Tibial artery (tissue), 4 donors: Measurements from ENCODE around the gene ADAM19.
A peak's percentile ranks its signal among the peaks of the same experiment; 100 is the strongest.

Experiments
- DNase-seq, 2 donors: peaks; one replicate each; pipeline ENCODE4 v3.0.0-alpha.2; 2019
- H3K27ac ChIP-seq, 2 donors: fragments of 200-600 bp; sonication (generic) in 1 of 2; 1 replicate in 1 of 2; 2 replicates in 1 of 2; pipeline ENCODE4 v1.5.1; 2018 to 2019; ENCODE audit warnings: mild to moderate bottlenecking in 1 of 2
- H3K27me3 ChIP-seq, 2 donors: fragments of 200-600 bp; sonication (generic) in 1 of 2; one replicate each; pipeline versions ENCODE4 v1.5.1 to v1.6.0; 2016 to 2019
- H3K36me3 ChIP-seq, 3 donors: fragments of 200-600 bp; sonication (generic) in 2 of 3; one replicate each; pipeline ENCODE4 v1.5.1; 2016 to 2019; ENCODE audit warnings: mild to moderate bottlenecking in 2 of 3
- H3K4me1 ChIP-seq, 4 donors: fragments of 200-600 bp; sonication (generic) in 2 of 4; 1 replicate in 3 of 4; 2 replicates in 1 of 4; pipeline ENCODE4 v1.5.1; 2016 to 2019
- H3K4me3 ChIP-seq, 2 donors: fragments of 200-600 bp; sonication (generic) in 1 of 2; 1 replicate in 1 of 2; 2 replicates in 1 of 2; pipeline ENCODE4 v1.5.1; 2018 to 2019; ENCODE audit warnings: mild to moderate bottlenecking in 2 of 2
- H3K9me3 ChIP-seq, 3 donors: fragments of 200-600 bp; sonication (generic) in 1 of 3; one replicate each; pipeline ENCODE4 v1.5.1; 2016 to 2019
- intact Hi-C: fragments of 100-400 bp; cut with DNase I; formaldehyde crosslinking; loops from one replicate; pipeline ENCODE4 v1.15.0; 2023; ENCODE audit warnings: low total_unique reads
- TF ChIP-seq, protein P1 (sequence below), 2 experiments: fragments of 200-600 bp in 1 of 2; fragments of 450-650 bp in 1 of 2; IDR thresholded peaks; one replicate each; pipeline ENCODE4 v1.5.1; 2017 to 2019; ENCODE audit warnings: antibody characterized with exemption in 2 of 2, mild to moderate bottlenecking in 1 of 2, moderate library complexity in 1 of 2

ADAM19 gene

DNA sequence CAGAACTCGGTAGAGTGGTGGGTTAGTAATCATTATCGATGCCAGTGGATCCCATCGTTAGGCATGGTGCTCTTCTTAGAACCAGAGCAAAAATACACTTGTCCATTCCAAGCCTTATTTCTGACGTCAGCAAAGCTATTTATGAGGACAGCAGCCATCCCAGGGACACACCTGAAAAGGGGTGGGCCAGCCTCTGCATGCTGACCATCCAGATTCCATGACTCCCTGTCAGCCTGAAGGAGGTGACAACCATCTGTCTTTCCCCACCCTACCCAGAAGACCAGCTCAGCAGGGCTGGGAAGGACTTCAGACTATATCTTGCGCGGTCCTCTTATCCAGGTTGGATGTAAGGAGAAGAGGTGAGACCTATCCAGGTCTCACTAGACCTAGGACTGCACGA is 121.3 kb downstream of the ADAM19 start:
- no peak overlapping the region for H3K27ac ChIP-seq
- no peaks in the 10 kb centered on the region for H3K27me3 ChIP-seq
- H3K4me3 ChIP-seq, result no peak overlapping the region
- no peaks in the 10 kb centered on the region for H3K9me3 ChIP-seq
- no peak for DNase-seq
- TF ChIP-seq, protein P1, sequence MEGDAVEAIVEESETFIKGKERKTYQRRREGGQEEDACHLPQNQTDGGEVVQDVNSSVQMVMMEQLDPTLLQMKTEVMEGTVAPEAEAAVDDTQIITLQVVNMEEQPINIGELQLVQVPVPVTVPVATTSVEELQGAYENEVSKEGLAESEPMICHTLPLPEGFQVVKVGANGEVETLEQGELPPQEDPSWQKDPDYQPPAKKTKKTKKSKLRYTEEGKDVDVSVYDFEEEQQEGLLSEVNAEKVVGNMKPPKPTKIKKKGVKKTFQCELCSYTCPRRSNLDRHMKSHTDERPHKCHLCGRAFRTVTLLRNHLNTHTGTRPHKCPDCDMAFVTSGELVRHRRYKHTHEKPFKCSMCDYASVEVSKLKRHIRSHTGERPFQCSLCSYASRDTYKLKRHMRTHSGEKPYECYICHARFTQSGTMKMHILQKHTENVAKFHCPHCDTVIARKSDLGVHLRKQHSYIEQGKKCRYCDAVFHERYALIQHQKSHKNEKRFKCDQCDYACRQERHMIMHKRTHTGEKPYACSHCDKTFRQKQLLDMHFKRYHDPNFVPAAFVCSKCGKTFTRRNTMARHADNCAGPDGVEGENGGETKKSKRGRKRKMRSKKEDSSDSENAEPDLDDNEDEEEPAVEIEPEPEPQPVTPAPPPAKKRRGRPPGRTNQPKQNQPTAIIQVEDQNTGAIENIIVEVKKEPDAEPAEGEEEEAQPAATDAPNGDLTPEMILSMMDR (IDR thresholded peaks at IDR 0.05), result no peak
- H3K4me1 ChIP-seq, result peaks cover 0 to 8% (median 3%) of the 10 kb centered on the region in 4 donors
- intact Hi-C loops, result no loop called here
- H3K36me3 ChIP-seq, result no peaks in the 10 kb centered on the region

GRCh38 chr5:157451806-157452205 is 123.8 kb downstream of the ADAM19 start:
- H3K27ac ChIP-seq, result no peak overlapping the region
- peaks cover 0 to 15% (median 5%) of the 10 kb centered on the region in 4 donors for H3K4me1 ChIP-seq
- intact Hi-C loops, result no loop called here
- DNase-seq, result no peak
- H3K36me3 ChIP-seq, result no peaks in the 10 kb centered on the region
- no peaks in the 10 kb centered on the region for H3K9me3 ChIP-seq
- H3K4me3 ChIP-seq, result no peak overlapping the region
- H3K27me3 ChIP-seq, result no peaks in the 10 kb centered on the region
- TF ChIP-seq, protein P1 (IDR thresholded peaks at IDR 0.05), result no peak

DNA sequence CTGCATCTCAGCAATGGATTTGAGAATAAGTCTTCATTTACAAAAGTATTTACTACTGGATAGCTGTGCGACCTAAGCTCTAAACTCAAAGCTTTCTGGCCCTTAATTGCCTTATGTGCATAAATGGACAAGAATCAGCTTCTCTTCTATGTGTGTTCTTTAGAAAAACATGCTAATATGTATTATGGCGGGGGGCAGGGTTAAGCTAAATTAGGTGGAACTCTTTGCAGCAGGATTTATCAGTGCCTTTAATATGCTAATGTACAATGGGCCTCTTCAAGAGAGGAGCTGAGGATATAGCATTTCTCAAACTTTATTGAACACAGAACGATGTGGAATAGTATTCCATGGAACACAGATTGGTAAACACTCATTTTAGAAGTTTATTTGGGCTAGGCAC is 125.6 kb downstream of the ADAM19 start:
- Histone ChIP-seq H3K27me3 (no peaks in the 10 kb centered on the region), H3K27ac (peak overlapping the region; percentile 25 to 38), H3K36me3 (no peaks in the 10 kb centered on the region), H3K9me3 (no peaks in the 10 kb centered on the region), H3K4me3 (no peak overlapping the region), H3K4me1 (peaks cover 0 to 15% (median 5%) of the 10 kb centered on the region in 4 donors)
- intact Hi-C loops, result no loop called here
- TF ChIP-seq, protein P1 (IDR thresholded peaks at IDR 0.05), result no peak
- DNase-seq, result no peak

DNA sequence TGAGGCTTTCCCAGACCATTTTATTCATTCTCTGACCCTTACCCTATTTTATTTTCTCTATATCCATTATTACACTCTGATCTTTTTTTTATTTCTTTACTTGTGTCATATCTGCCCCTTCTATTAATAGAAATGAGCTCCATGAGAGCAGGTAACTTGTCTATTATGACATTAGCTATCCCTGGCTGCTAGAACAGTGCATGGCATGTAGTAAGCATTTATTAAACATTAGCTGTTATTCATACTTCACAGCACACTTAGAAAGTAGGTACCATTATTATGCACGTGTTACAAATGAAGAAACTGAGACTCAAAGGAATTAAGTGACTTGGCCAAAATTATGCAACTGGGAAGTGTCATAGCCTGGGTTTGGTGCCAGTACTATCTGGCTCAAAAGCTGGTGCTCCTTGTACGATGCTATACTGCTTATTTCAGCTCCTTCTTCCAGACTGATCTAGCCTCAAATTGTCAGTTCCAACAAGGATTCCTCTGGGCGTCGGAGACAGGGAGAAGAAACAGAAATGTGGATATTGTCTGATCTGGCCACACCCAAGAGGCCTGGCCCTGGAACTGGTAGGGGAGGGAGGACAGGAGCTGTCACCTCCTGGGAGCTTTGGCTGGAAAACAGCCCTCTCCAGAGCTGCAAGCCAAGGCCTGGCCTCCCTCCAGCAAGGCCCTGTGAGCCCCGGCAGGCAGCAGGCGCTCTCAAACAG is 126.4 kb downstream of the ADAM19 start:
- intact Hi-C loops, result no loop called here
- Histone ChIP-seq H3K27me3 (no peaks in the 10 kb centered on the region), H3K9me3 (no peaks in the 10 kb centered on the region), H3K27ac (peak overlapping the region; percentile 25 to 38), H3K4me3 (no peak overlapping the region), H3K4me1 (peaks cover 0 to 15% (median 5%) of the 10 kb centered on the region in 4 donors), H3K36me3 (no peaks in the 10 kb centered on the region)
- TF ChIP-seq, protein P1 (IDR thresholded peaks at IDR 0.05), result no peak
- DNase-seq, result peak; percentile 59 to 81

DNA sequence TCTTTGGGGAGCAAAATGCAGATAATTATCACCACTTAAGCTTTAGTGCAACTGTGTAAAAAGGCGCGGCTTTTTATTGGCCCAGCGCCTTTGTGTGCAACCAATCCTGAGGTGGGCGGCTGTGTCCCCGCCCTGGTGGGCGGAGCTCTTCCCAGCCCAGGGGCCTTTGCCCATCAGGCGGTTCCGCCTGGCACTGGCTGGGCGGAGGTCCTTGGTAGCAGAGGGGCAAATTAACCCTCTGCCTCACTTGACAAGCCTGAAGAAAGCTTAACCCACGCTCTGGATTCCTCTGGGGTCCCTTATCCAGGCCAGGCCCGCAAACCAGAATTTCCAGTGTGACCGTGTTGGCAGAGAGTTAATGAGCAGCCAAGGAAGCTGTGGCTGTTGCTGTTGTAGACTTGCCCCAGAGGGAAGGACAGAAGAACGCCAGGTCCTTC is 128.4 kb downstream of the ADAM19 start:
- DNase-seq, result no peak
- intact Hi-C loops, result no loop called here
- TF ChIP-seq, protein P1 (IDR thresholded peaks at IDR 0.05), result no peak

More for the DNA sequence above, 128.4 kb downstream of the ADAM19 start:
- Histone ChIP-seq H3K9me3 (no peaks in the 10 kb centered on the region), H3K4me1 (peaks cover 0 to 15% (median 5%) of the 10 kb centered on the region in 4 donors), H3K27ac (no peak overlapping the region), H3K27me3 (no peaks in the 10 kb centered on the region), H3K36me3 (no peaks in the 10 kb centered on the region), H3K4me3 (no peak overlapping the region)
